ENCODE measurements around the gene PHYHD1.

DNA sequence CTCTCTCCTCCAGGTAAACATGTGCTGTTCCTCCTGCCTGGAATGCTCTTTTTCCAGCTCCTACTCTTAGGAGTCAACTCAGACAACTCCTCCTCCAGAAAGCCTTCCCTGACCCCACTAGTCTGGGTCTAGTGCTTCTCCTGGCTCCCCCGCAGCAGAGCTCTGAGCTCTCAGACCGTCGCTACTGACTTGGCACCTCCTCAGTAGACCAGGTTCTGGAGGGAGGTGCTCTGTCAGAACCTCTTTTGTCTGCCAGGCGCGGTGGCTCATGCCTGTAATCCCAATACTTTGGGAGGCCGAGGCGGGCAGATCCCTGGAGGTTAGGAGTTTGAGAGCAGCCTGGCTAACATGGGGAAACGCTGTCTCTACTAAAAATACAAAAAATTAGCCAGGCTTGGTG, 35.4 kb upstream of the PHYHD1 start:
- TF ChIP-seq, protein P1, sequence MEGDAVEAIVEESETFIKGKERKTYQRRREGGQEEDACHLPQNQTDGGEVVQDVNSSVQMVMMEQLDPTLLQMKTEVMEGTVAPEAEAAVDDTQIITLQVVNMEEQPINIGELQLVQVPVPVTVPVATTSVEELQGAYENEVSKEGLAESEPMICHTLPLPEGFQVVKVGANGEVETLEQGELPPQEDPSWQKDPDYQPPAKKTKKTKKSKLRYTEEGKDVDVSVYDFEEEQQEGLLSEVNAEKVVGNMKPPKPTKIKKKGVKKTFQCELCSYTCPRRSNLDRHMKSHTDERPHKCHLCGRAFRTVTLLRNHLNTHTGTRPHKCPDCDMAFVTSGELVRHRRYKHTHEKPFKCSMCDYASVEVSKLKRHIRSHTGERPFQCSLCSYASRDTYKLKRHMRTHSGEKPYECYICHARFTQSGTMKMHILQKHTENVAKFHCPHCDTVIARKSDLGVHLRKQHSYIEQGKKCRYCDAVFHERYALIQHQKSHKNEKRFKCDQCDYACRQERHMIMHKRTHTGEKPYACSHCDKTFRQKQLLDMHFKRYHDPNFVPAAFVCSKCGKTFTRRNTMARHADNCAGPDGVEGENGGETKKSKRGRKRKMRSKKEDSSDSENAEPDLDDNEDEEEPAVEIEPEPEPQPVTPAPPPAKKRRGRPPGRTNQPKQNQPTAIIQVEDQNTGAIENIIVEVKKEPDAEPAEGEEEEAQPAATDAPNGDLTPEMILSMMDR (IDR thresholded peaks at IDR 0.05 in 4 of 5, conservative IDR thresholded peaks at IDR 0.05 in 1 of 5), result no peak
- no peak for TF ChIP-seq POLR2A (IDR thresholded peaks at IDR 0.05)
